ENCODE measurements around the gene BMPER. TPM values are rescaled to one million over a fixed set of nuclear protein-coding genes. Genes with fewer than 3 reads are reported as not detected.

Gene BMPER
- total and polyA plus RNA-seq, 8 donors = 1.9 to 9.5 (median 4.6) TPM; not detected in 1

GRCh38 chr7:34138483-34138882 is 233.1 kb downstream of the BMPER start:
- intact Hi-C loops (cut with DNase I; ENCODE audit: low total_unique reads) = no loop called here
- WGBS, 5 donors = 47 to 74% (median 54%) methylated on average over 2 of the region's 2 CpGs
- no peak for TF ChIP-seq POLR2AphosphoS5 (IDR thresholded peaks at IDR 0.05)
- TF ChIP-seq POLR2A (IDR thresholded peaks at IDR 0.05) = no peak
- no peak for TF ChIP-seq EP300 (IDR thresholded peaks at IDR 0.05)
- no peak for DNase-seq
- H3K27me3 ChIP-seq = no peaks in the 10 kb centered on the region
- no peak overlapping the region for H3K4me3 ChIP-seq
- H3K36me3 ChIP-seq = no peaks in the 10 kb centered on the region
- no peak overlapping the region for H3K27ac ChIP-seq
- peaks cover 0 to 12% (median 3%) of the 10 kb centered on the region in 4 donors for H3K4me1 ChIP-seq
- no peaks in the 10 kb centered on the region for H3K9me3 ChIP-seq

DNA sequence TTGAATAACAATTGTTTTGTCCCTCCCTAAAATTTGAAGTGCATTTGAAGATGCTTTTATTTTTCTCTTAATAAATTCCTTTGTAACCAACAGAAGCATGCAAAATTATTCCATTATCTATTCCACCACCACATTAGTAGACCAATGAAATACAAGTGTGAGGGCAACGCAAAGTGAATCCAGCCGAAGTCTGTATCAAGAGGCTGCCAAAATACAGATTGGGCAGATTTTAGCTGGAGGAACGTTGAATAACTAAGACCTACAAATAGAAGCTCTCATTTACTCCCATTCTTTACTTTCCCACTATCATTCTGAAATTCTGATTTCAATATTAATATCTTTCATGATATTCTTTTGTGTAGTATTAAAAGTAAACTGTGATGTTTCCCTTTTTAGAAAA is 233.7 kb downstream of the BMPER start:
- intact Hi-C loops (cut with DNase I; ENCODE audit: low total_unique reads) = no loop called here
- H3K36me3 ChIP-seq = no peaks in the 10 kb centered on the region
- H3K4me3 ChIP-seq = no peak overlapping the region
- WGBS, 5 donors = 79 to 84% (median 81%) methylated on average over 3 of the region's 3 CpGs
- no peak for DNase-seq
- H3K27me3 ChIP-seq = no peaks in the 10 kb centered on the region
- peaks cover 0 to 12% (median 3%) of the 10 kb centered on the region in 4 donors for H3K4me1 ChIP-seq
- TF ChIP-seq POLR2A (IDR thresholded peaks at IDR 0.05) (no peak), EP300 (IDR thresholded peaks at IDR 0.05) (no peak), CTCF (IDR thresholded peaks at IDR 0.05) (no peak), POLR2AphosphoS5 (IDR thresholded peaks at IDR 0.05) (no peak)
- no peaks in the 10 kb centered on the region for H3K9me3 ChIP-seq
- H3K27ac ChIP-seq = no peak overlapping the region

DNA sequence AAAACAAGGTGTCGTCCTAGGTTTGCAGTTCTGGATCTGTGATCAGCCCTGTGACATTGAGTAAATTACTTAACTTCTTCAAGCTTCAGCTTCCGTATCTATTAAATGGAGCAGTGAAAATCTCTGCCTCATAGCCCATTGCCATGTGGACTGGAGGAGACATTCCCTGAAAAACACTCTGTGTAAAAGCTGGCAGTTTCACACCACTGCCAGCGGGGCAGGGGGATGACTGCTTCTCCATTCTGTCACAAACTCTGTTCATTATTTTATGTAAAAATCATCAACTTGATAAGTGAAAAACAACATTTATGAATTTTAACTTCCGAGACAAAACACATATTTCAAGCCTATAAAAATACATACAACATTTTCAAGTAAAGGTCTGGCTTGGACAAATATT is 234.7 kb downstream of the BMPER start:
- Histone ChIP-seq H3K27ac (no peak overlapping the region), H3K4me1 (peaks cover 0 to 8% (median 0%) of the 10 kb centered on the region in 4 donors), H3K27me3 (no peaks in the 10 kb centered on the region), H3K9me3 (no peaks in the 10 kb centered on the region), H3K36me3 (no peaks in the 10 kb centered on the region), H3K4me3 (no peak overlapping the region)
- intact Hi-C loops (cut with DNase I; ENCODE audit: low total_unique reads) = no loop called here
- DNase-seq = no peak
- no peak for TF ChIP-seq CTCF (IDR thresholded peaks at IDR 0.05)
- TF ChIP-seq EP300 (IDR thresholded peaks at IDR 0.05) = no peak
- TF ChIP-seq POLR2A (IDR thresholded peaks at IDR 0.05) = no peak
- no peak for TF ChIP-seq POLR2AphosphoS5 (IDR thresholded peaks at IDR 0.05)
- WGBS, 5 donors = 88 to 94% (median 90%) methylated on average over 4 of the region's 4 CpGs

DNA sequence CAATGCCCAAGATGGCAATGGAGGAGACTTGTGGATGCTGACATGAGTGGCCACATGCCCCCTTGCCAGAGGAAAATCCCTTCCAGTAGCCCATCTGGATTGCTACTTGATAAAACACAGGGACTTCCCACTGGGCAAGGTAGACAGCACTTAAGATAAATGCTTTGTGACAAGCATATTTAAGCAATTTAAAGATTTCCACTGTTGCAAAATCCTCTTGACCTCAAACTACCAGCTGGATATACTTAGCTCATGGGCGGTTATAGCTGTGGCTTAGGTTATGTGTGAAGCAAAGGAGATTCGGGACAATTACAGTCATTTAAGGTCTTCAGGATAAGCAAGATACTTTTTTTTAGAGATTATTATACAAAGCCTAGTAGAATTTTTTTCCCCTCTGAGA is 238.1 kb downstream of the BMPER start:
- no peak for DNase-seq
- 79 to 94% (median 91%) methylated on average over 2 of the region's 2 CpGs for WGBS, 5 donors
- Histone ChIP-seq H3K4me3 (no peak overlapping the region), H3K27ac (no peak overlapping the region), H3K4me1 (no peaks in the 10 kb centered on the region), H3K36me3 (no peaks in the 10 kb centered on the region), H3K9me3 (no peaks in the 10 kb centered on the region), H3K27me3 (no peaks in the 10 kb centered on the region)
- intact Hi-C loops (cut with DNase I; ENCODE audit: low total_unique reads) = no loop called here
- TF ChIP-seq POLR2A (IDR thresholded peaks at IDR 0.05) (no peak), EP300 (IDR thresholded peaks at IDR 0.05) (no peak), CTCF (IDR thresholded peaks at IDR 0.05) (no peak), POLR2AphosphoS5 (IDR thresholded peaks at IDR 0.05) (no peak)

DNA sequence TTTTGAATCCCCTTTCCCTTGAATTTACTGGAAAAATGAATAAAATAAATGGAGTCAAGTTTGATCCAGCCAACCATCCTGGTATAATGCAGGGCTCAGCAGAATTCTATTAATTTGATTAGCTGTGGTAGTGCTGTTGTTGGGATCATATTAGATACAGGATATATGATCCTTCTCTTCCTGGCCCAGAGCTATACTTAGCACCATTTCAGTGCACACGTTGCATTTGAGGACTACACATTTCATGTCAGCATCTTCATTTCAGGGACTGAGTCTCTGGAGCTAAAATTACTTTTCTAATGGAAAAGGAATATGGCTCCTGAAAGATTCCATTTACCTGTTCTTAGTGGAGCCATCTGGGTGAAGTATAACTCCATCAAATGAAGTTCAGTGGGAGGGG is 240.3 kb downstream of the BMPER start:
- no peak for TF ChIP-seq CTCF (IDR thresholded peaks at IDR 0.05)
- TF ChIP-seq POLR2AphosphoS5 (IDR thresholded peaks at IDR 0.05) = no peak
- no peak for TF ChIP-seq POLR2A (IDR thresholded peaks at IDR 0.05)
- TF ChIP-seq EP300 (IDR thresholded peaks at IDR 0.05) = no peak
- no peak overlapping the region for H3K4me3 ChIP-seq
- no peak for DNase-seq
- 71 to 79% (median 75%) methylated on average over 1 of the region's 1 CpG for WGBS, 5 donors
- H3K27me3 ChIP-seq = no peaks in the 10 kb centered on the region
- H3K9me3 ChIP-seq = no peaks in the 10 kb centered on the region
- H3K27ac ChIP-seq = no peak overlapping the region
- H3K4me1 ChIP-seq = no peaks in the 10 kb centered on the region
- H3K36me3 ChIP-seq = no peaks in the 10 kb centered on the region
- intact Hi-C loops (cut with DNase I; ENCODE audit: low total_unique reads) = no loop called here

Data from stomach (tissue), 9 donors.